AG08396 (cell line): Measurements from ENCODE around the gene EPHB2.

Experiments used
- DNase-seq: peaks from one replicate; pipeline ENCODE4 v3.0.0; 2012; ENCODE audit warnings: low spot score, mixed read lengths

The EPHB2 gene

GRCh38 chr1:22801761-22802160, 91.1 kb downstream of the EPHB2 start:
- no peak for DNase-seq

- peak; percentile 43 for DNase-seq
Measured at GRCh38 chr1:22803833-22804232, 93.2 kb downstream of the EPHB2 start.

GRCh38 chr1:22804406-22804805, 93.8 kb downstream of the EPHB2 start:
- no peak for DNase-seq

- DNase-seq = no peak
Measured at GRCh38 chr1:22804969-22805671, 94.5 kb downstream of the EPHB2 start.

- no peak for DNase-seq
Measured at GRCh38 chr1:22805672-22806038, 95.0 kb downstream of the EPHB2 start.

GRCh38 chr1:22806584-22806983, 95.9 kb downstream of the EPHB2 start:
- DNase-seq = no peak

GRCh38 chr1:22807340-22807739, 96.7 kb downstream of the EPHB2 start:
- DNase-seq = no peak

- peak; percentile 91 for DNase-seq
Measured at GRCh38 chr1:22808186-22808675, 97.6 kb downstream of the EPHB2 start.

- peak; percentile 90 for DNase-seq
Measured at GRCh38 chr1:22808676-22809483, 98.2 kb downstream of the EPHB2 start.

- DNase-seq = no peak
Measured at GRCh38 chr1:22809783-22810182, 99.1 kb downstream of the EPHB2 start.

- DNase-seq = no peak
Measured at GRCh38 chr1:22810378-22810777, 99.7 kb downstream of the EPHB2 start.

- DNase-seq = no peak
Measured at GRCh38 chr1:22812092-22812880, 101.6 kb downstream of the EPHB2 start.

- no peak for DNase-seq
Measured at GRCh38 chr1:22812993-22813790, 102.6 kb downstream of the EPHB2 start.

GRCh38 chr1:22814176-22815042, 103.8 kb downstream of the EPHB2 start:
- DNase-seq = peak; percentile 45

- no peak for DNase-seq
Measured at GRCh38 chr1:22815043-22815365, 104.4 kb downstream of the EPHB2 start.

- DNase-seq = no peak
Measured at GRCh38 chr1:22815421-22816066, 104.9 kb downstream of the EPHB2 start.

- DNase-seq = no peak
Measured at GRCh38 chr1:22816067-22816775, 105.6 kb downstream of the EPHB2 start.

GRCh38 chr1:22816803-22817202, 106.2 kb downstream of the EPHB2 start:
- DNase-seq = no peak

- no peak for DNase-seq
Measured at GRCh38 chr1:22817462-22817861, 106.8 kb downstream of the EPHB2 start.
